Fibroblast of lung (primary cell): ENCODE data around the gene GPRC5C. TPM values are rescaled to one million over a fixed set of nuclear protein-coding genes. Genes with fewer than 3 reads are reported as not detected.

Source experiments
- DNase-seq, 2 donors: peaks; one replicate each; pipeline versions ENCODE4 v3.0.0 to v3.0.0-alpha.2; 2010; ENCODE audit warnings: low read depth in 2 of 2
- H2AFZ ChIP-seq: 2 replicates; pipeline ENCODE4 v1.5.1; 2012; ENCODE audit warnings: low read length, control low read depth, inconsistent platforms
- H3K27ac ChIP-seq: 2 replicates; pipeline ENCODE4 v1.5.1; 2011; ENCODE audit warnings: low read length, control low read depth; ENCODE audit not compliant: insufficient read depth
- H3K27me3 ChIP-seq: 2 replicates; pipeline ENCODE4 v1.5.1; 2011; ENCODE audit warnings: mild to moderate bottlenecking, low read length; ENCODE audit not compliant: control insufficient read depth, insufficient read depth
- H3K36me3 ChIP-seq: 2 replicates; pipeline ENCODE4 v1.5.1; 2011; ENCODE audit warnings: low read length; ENCODE audit not compliant: control insufficient read depth, insufficient read depth
- H3K4me1 ChIP-seq: 2 replicates; pipeline ENCODE4 v1.5.1; 2011; ENCODE audit warnings: low read length; ENCODE audit not compliant: control insufficient read depth, insufficient read depth; ENCODE audit errors: extremely low read depth
- H3K4me2 ChIP-seq: 2 replicates; pipeline ENCODE4 v1.5.1; 2011; ENCODE audit warnings: low read length, control low read depth; ENCODE audit not compliant: insufficient read depth; ENCODE audit errors: extremely low read depth
- H3K4me3 ChIP-seq, 4 experiments: fragments of 200-600 bp in 1 of 4; sonication (generic) in 1 of 4; replicated peaks in 1 of 4; 2 replicates each; pipeline ENCODE4 v1.5.1; 2011 to 2016; ENCODE audit warnings: low read length in 4 of 4, low read depth in 3 of 4, mild to moderate bottlenecking in 3 of 4, control low read depth in 2 of 4, inconsistent platforms in 1 of 4, mixed read lengths in 1 of 4; ENCODE audit not compliant: insufficient read depth in 1 of 4; ENCODE audit errors: control extremely low read depth in 1 of 4
- H3K79me2 ChIP-seq: 2 replicates; pipeline ENCODE4 v1.5.1; 2012; ENCODE audit warnings: mild to moderate bottlenecking, low read length, inconsistent platforms; ENCODE audit not compliant: control insufficient read depth, insufficient read depth
- H3K9ac ChIP-seq: 2 replicates; pipeline ENCODE4 v1.5.1; 2011; ENCODE audit warnings: mild to moderate bottlenecking, low read length, control low read depth; ENCODE audit not compliant: insufficient read depth
- H3K9me3 ChIP-seq: 2 replicates; pipeline ENCODE4 v1.5.1; 2012; ENCODE audit warnings: low read depth, low read length; ENCODE audit not compliant: control insufficient read depth, insufficient read depth
- H4K20me1 ChIP-seq: 2 replicates; pipeline ENCODE4 v1.5.1; 2011; ENCODE audit warnings: low read length; ENCODE audit not compliant: control insufficient read depth, insufficient read depth; ENCODE audit errors: extremely low read depth
- CTCF ChIP-seq, 2 donors: IDR thresholded peaks in 1 of 2; conservative IDR thresholded peaks in 1 of 2; 1 replicate in 1 of 2; 2 replicates in 1 of 2; pipeline ENCODE4 v1.5.1; 2011 to 2012; ENCODE audit warnings: low read length in 2 of 2, control low read depth in 1 of 2, inconsistent platforms in 1 of 2, low read depth in 1 of 2, mild to moderate bottlenecking in 1 of 2
- EZH2 ChIP-seq: IDR thresholded peaks from 2 replicates; pipeline ENCODE4 v1.5.1; 2012; ENCODE audit warnings: low read length, control low read depth, mild to moderate bottlenecking; ENCODE audit errors: missing control alignments
- polyA plus RNA-seq, 2 donors: library from polyadenylated mRNA; depleted of rRNA in 1 of 2; stranded (reverse) in 1 of 2; unstranded in 1 of 2; fragments of >200 nt; gene quantifications; 2 replicates each; pipeline ENCODE4 v1.2.1, GENCODE V29; 2011 to 2012; ENCODE audit warnings: missing spikeins in 1 of 2
- total RNA-seq: library from RNA; depleted of rRNA; stranded (reverse); fragments of >200 nt; gene quantifications from 2 replicates; pipeline ENCODE4 v1.2.1, GENCODE V29; 2014

Gene GPRC5C
- total and polyA plus RNA-seq, 2 donors (not counting 1 experiment from before 2014, with no cell fraction given): 0.11 to 1.5 TPM

- no peak for TF ChIP-seq EZH2
- TF ChIP-seq CTCF (conservative IDR thresholded peaks at IDR 0.05 in 1 of 2, IDR thresholded peaks at IDR 0.05 in 1 of 2; ENCODE audit: low read depth in 1 of 2, low read length in 2 of 2): no peak
- no peak for DNase-seq
- Histone ChIP-seq H3K9ac (no peak overlapping the region), H3K27ac (no peak overlapping the region), H4K20me1 (no peaks in the 10 kb centered on the region), H3K27me3 (no peaks in the 10 kb centered on the region), H3K36me3 (no peaks in the 10 kb centered on the region), H2AFZ (no peak overlapping the region), H3K79me2 (no peaks in the 10 kb centered on the region), H3K4me3 (no peak overlapping the region), H3K4me1 (no peaks in the 10 kb centered on the region), H3K9me3 (no peaks in the 10 kb centered on the region), H3K4me2 (no peak overlapping the region)
These were observed 41.8 kb upstream of the GPRC5C start for GRCh38 chr17:74389937-74390679.

- TF ChIP-seq EZH2 (no peak), CTCF (conservative IDR thresholded peaks at IDR 0.05 in 1 of 2, IDR thresholded peaks at IDR 0.05 in 1 of 2; ENCODE audit: low read depth in 1 of 2, low read length in 2 of 2) (no peak)
- H4K20me1 ChIP-seq: no peaks in the 10 kb centered on the region
- H3K9me3 ChIP-seq: no peaks in the 10 kb centered on the region
- DNase-seq: no peak
- H2AFZ ChIP-seq: no peak overlapping the region
- no peak overlapping the region for H3K4me2 ChIP-seq
- no peak overlapping the region for H3K4me3 ChIP-seq
- no peaks in the 10 kb centered on the region for H3K79me2 ChIP-seq
- H3K9ac ChIP-seq: no peak overlapping the region
- no peaks in the 10 kb centered on the region for H3K4me1 ChIP-seq
- no peaks in the 10 kb centered on the region for H3K27me3 ChIP-seq
- no peak overlapping the region for H3K27ac ChIP-seq
- H3K36me3 ChIP-seq: no peaks in the 10 kb centered on the region
These were observed 40.9 kb upstream of the GPRC5C start for GRCh38 chr17:74390680-74391653.

- Histone ChIP-seq H3K79me2 (no peaks in the 10 kb centered on the region), H3K27ac (no peak overlapping the region), H3K36me3 (no peaks in the 10 kb centered on the region), H3K9me3 (no peaks in the 10 kb centered on the region), H4K20me1 (no peaks in the 10 kb centered on the region), H3K4me1 (no peaks in the 10 kb centered on the region), H3K27me3 (no peaks in the 10 kb centered on the region), H2AFZ (no peak overlapping the region), H3K4me2 (no peak overlapping the region), H3K4me3 (no peak overlapping the region), H3K9ac (no peak overlapping the region)
- no peak for TF ChIP-seq EZH2
- TF ChIP-seq CTCF (conservative IDR thresholded peaks at IDR 0.05 in 1 of 2, IDR thresholded peaks at IDR 0.05 in 1 of 2; ENCODE audit: low read depth in 1 of 2, low read length in 2 of 2): no peak
- no peak for DNase-seq
These were observed 40.1 kb upstream of the GPRC5C start for GRCh38 chr17:74391771-74392170.
